ENCODE results near the gene KANSL3.

Gene KANSL3

GRCh38 chr2:96552315-96553175 is 85.6 kb downstream of the KANSL3 start:
- TF ChIP-seq TAF1 (IDR thresholded peaks at IDR 0.05; ENCODE audit: borderline replicate concordance, insufficient read depth, low read length) (no peak), REST (IDR thresholded peaks at IDR 0.05; ENCODE audit: insufficient read depth in 1 of 2, low read depth in 2 of 2, low read length in 2 of 2) (no peak), SIN3A (IDR thresholded peaks at IDR 0.05; ENCODE audit: borderline replicate concordance, insufficient read depth, low read length) (no peak), FOXP2 (optimal IDR thresholded peaks at IDR 0.05; ENCODE audit: borderline replicate concordance, extremely low read depth, extremely low read length, insufficient read depth) (no peak), POLR2AphosphoS5 (IDR thresholded peaks at IDR 0.05; ENCODE audit: low read depth, low read length) (no peak)

GRCh38 chr2:96551605-96552314 is 86.4 kb downstream of the KANSL3 start:
- TF ChIP-seq FOXP2 (optimal IDR thresholded peaks at IDR 0.05; ENCODE audit: borderline replicate concordance, extremely low read depth, extremely low read length, insufficient read depth) (no peak), SIN3A (IDR thresholded peaks at IDR 0.05; ENCODE audit: borderline replicate concordance, insufficient read depth, low read length) (no peak), POLR2AphosphoS5 (IDR thresholded peaks at IDR 0.05; ENCODE audit: low read depth, low read length) (no peak), REST (IDR thresholded peaks at IDR 0.05; ENCODE audit: insufficient read depth in 1 of 2, low read depth in 2 of 2, low read length in 2 of 2) (no peak), TAF1 (IDR thresholded peaks at IDR 0.05; ENCODE audit: borderline replicate concordance, insufficient read depth, low read length) (no peak)

GRCh38 chr2:96550787-96551604 is 87.1 kb downstream of the KANSL3 start:
- TF ChIP-seq SIN3A (IDR thresholded peaks at IDR 0.05; ENCODE audit: borderline replicate concordance, insufficient read depth, low read length) (no peak), REST (IDR thresholded peaks at IDR 0.05; ENCODE audit: insufficient read depth in 1 of 2, low read depth in 2 of 2, low read length in 2 of 2) (no peak), POLR2AphosphoS5 (IDR thresholded peaks at IDR 0.05; ENCODE audit: low read depth, low read length) (no peak), FOXP2 (optimal IDR thresholded peaks at IDR 0.05; ENCODE audit: borderline replicate concordance, extremely low read depth, extremely low read length, insufficient read depth) (no peak), TAF1 (IDR thresholded peaks at IDR 0.05; ENCODE audit: borderline replicate concordance, insufficient read depth, low read length) (no peak)

- TF ChIP-seq POLR2AphosphoS5 (IDR thresholded peaks at IDR 0.05; ENCODE audit: low read depth, low read length) (no peak), SIN3A (IDR thresholded peaks at IDR 0.05; ENCODE audit: borderline replicate concordance, insufficient read depth, low read length) (no peak), REST (IDR thresholded peaks at IDR 0.05; ENCODE audit: insufficient read depth in 1 of 2, low read depth in 2 of 2, low read length in 2 of 2) (no peak), TAF1 (IDR thresholded peaks at IDR 0.05; ENCODE audit: borderline replicate concordance, insufficient read depth, low read length) (no peak), FOXP2 (optimal IDR thresholded peaks at IDR 0.05; ENCODE audit: borderline replicate concordance, extremely low read depth, extremely low read length, insufficient read depth) (no peak)
These were observed 87.9 kb downstream of the KANSL3 start for GRCh38 chr2:96549967-96550786.

Data from PFSK-1 (cell line).